ENCODE measurements around the gene FAM47E.

FAM47E gene, protein sequence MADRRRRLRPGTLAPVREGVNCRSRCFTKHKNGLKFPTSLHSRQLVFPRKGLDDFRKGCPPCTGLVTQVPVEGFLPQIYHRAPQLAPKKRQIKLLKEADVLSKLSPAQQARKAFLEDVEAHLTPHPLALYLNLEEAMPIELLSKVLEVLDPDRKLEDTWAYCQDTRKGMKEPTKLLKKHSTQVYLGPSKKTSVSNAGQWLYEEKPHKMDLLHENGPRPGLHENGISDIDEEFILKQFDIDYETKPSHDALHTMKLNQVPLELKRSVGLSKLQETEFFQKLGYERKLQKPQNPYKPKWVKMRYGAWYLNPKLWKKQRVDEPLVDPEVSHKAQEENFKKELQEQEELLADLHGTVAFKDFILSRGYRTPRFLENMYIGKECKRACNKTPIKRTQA

DNA sequence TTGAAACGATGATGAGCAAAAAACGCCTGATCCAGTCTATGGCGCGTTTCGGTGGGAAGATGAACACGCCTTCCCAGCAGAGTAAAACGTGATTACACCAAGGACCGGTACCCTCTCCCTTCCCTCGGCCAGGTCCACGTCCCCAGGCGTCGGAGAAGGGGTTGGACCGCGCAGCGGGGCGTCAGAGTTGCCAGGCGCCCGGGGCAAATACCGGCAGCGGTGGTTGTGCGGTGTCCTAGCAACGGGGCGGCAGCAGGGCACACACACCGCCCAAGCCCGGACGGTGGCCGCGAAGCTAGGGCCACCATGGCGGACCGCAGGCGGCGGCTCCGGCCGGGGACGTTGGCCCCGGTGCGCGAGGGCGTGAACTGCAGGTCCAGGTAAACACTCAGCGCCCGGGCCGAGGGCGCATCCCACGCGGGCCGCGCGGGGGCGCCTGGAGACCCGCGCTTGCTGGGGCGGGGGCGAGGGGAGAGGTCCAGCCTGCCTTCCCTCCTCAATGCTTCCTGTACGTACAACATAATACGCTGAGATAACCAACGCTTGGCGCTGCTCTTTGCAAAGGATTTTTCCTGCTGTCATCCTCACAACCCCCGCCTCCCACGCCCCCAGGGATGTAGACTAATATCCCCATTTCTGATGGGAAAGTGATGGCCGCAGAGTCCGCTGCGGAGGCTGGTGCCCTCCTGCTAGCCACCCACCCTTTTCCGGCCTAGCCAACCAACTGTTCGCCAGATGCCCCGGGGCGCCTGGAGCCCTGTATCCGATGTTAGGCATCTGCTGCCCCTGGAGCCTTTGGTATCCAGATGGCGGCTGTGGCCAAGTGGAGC lies at the start of gene FAM47E:
Gene FAM47E (plus strand): TSS at position 281 of the 830 bp plus-strand sequence. CDS start 26 bp downstream, at position 307.
- TF ChIP-seq, protein P1, sequence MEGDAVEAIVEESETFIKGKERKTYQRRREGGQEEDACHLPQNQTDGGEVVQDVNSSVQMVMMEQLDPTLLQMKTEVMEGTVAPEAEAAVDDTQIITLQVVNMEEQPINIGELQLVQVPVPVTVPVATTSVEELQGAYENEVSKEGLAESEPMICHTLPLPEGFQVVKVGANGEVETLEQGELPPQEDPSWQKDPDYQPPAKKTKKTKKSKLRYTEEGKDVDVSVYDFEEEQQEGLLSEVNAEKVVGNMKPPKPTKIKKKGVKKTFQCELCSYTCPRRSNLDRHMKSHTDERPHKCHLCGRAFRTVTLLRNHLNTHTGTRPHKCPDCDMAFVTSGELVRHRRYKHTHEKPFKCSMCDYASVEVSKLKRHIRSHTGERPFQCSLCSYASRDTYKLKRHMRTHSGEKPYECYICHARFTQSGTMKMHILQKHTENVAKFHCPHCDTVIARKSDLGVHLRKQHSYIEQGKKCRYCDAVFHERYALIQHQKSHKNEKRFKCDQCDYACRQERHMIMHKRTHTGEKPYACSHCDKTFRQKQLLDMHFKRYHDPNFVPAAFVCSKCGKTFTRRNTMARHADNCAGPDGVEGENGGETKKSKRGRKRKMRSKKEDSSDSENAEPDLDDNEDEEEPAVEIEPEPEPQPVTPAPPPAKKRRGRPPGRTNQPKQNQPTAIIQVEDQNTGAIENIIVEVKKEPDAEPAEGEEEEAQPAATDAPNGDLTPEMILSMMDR (conservative IDR thresholded peaks at IDR 0.05; ENCODE audit: control insufficient read depth, insufficient read depth, low read depth, low read length) = no peak
- peak; percentile 8 for DNase-seq (ENCODE audit: low read depth)
- peak within 1 kb of the TSS; percentile 36 for H3K4me3 ChIP-seq (ENCODE audit: control insufficient read depth, low read depth, low read length)

DNA sequence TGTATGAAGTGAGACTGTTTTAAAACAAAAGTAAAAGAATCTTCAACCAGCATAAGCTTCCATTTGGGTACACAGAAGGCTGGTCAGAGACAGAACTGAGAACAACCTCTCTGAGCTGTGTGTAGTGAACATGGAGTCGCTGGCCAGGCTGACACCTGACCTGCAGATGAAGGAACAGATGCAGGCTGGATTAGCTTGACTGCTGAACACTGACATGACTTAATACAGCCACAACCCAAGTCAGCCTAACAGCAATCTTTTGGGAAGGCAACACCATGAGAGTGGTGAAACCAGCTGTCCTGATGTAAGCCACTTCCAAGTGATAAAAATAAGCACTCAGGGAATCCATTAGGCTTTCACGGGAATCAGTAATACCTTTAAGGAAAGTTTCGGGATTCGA lies 48.0 kb upstream of the FAM47E start:
- no peak overlapping the region for H3K4me3 ChIP-seq (ENCODE audit: control insufficient read depth, low read depth, low read length)
- TF ChIP-seq, protein P1 (conservative IDR thresholded peaks at IDR 0.05; ENCODE audit: control insufficient read depth, insufficient read depth, low read depth, low read length) = no peak
- DNase-seq (ENCODE audit: low read depth) = no peak

DNA sequence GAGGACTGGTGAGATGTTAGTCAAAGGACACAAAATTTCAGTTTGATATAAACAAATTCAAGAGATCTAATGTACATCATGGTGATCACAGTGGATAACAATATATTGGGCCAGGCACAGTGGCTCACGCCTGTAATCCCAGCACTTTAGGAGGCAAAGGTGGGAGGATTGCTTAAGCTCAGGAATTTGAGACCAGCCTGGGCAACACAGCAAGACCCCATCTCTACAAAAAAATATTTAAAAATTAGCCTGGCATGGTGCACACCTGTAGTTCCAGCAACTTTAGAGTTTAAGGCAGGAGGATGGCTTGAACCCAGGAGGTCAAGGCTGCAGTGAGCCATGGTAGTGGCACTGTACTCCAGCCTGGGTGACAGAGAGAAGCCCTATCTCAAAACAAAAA lies 46.6 kb upstream of the FAM47E start:
- no peak overlapping the region for H3K4me3 ChIP-seq (ENCODE audit: control insufficient read depth, low read depth, low read length)
- DNase-seq (ENCODE audit: low read depth) = no peak
- TF ChIP-seq, protein P1 (conservative IDR thresholded peaks at IDR 0.05; ENCODE audit: control insufficient read depth, insufficient read depth, low read depth, low read length) = no peak

DNA sequence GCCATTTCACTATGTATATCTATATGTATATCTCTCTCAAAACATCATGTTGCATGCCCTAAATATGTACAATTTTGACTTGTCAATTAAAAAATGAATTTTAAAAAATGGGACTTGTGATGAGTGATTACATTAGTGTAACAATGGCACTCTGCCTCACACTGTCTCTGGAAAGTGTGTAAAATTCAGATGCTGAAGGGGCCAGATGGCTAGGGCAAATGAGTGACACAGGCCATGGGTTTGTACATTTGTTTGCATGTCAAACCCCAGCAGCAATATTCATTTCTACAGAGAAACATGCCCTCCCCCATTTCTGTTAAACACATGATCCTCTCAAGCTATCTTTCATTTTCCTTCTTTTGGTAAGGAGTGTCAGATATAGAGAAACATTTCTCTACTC lies 46.0 kb upstream of the FAM47E start:
- TF ChIP-seq, protein P1 (conservative IDR thresholded peaks at IDR 0.05; ENCODE audit: control insufficient read depth, insufficient read depth, low read depth, low read length) = no peak
- no peak overlapping the region for H3K4me3 ChIP-seq (ENCODE audit: control insufficient read depth, low read depth, low read length)
- no peak for DNase-seq (ENCODE audit: low read depth)

DNA sequence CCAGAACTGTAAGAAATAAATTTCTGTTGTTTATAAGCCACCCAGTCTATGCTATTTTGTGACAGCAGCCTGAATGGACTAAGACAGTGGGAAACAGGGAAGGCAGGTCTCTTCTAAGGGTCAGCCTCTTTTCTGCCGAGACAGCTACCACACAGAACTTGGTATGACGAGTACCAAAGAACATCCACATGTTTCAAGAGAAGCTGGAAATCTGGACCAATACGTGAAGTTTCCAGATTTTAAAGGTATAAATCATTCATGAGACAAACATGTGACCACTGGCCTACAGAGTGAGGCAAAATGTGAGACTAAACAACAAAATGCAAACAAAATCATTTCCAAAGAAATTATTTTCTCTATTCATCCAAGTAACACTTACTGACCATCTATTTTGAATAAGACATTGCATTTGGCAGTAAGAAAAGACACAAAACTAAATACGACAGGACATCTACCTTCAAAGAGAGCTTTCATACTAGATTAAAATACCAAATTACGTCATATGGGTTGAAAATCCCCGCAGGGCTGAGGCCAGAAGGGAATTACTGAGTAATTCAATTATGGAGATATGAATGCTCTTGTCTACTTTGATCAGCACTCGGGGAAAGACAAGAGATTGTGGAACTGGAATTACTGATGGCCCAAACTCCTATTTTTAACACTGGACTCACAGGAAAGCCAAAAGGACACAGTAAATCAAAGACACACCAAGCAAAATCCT lies 45.1 kb upstream of the FAM47E start:
- no peak overlapping the region for H3K4me3 ChIP-seq (ENCODE audit: control insufficient read depth, low read depth, low read length)
- TF ChIP-seq, protein P1 (conservative IDR thresholded peaks at IDR 0.05; ENCODE audit: control insufficient read depth, insufficient read depth, low read depth, low read length) = no peak
- peak; percentile 61 for DNase-seq (ENCODE audit: low read depth)

DNA sequence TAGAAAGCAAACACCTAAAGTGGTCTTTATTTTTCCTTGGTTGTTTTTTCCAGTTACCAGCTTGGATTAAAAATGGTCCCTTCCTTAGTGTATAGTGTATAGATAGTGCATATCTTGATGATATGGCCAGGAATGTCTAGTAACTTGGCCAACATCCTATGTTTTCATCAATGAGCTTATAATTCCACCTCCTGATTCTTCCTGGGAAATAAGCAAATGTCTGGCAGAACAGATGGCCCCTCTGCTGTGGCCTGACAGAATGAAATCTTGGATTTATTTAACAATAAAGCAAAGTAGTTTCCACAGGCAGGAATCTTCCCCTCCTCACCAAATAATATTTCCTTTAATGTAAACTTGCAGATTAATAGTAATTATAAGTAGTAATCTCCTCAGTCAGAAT lies 44.0 kb upstream of the FAM47E start:
- DNase-seq (ENCODE audit: low read depth) = no peak
- H3K4me3 ChIP-seq (ENCODE audit: control insufficient read depth, low read depth, low read length) = no peak overlapping the region
- TF ChIP-seq, protein P1 (conservative IDR thresholded peaks at IDR 0.05; ENCODE audit: control insufficient read depth, insufficient read depth, low read depth, low read length) = no peak
